Neural cell (in vitro differentiated cells): Measurements from ENCODE around the gene PTPRN2.

Experiments
- CTCF ChIP-seq: fragments of 450-650 bp; IDR thresholded peaks from 2 replicates; pipeline ENCODE4 v1.5.1; 2014; ENCODE audit warnings: antibody characterized with exemption, mild to moderate bottlenecking, moderate library complexity; ENCODE audit not compliant: poor library complexity, severe bottlenecking
- EP300 ChIP-seq: fragments of 450-650 bp; conservative IDR thresholded peaks from 2 replicates; pipeline ENCODE4 v1.6.1; 2014; ENCODE audit warnings: antibody characterized with exemption, mild to moderate bottlenecking, moderate library complexity; ENCODE audit not compliant: poor library complexity, severe bottlenecking
- EZH2 ChIP-seq: fragments of 200-600, 300-800 bp; shearing (Covaris generic), sonication (generic); IDR thresholded peaks from 2 replicates; pipeline ENCODE4 v1.6.1; 2014; ENCODE audit warnings: antibody characterized with exemption, low read length, borderline replicate concordance, mild to moderate bottlenecking; ENCODE audit not compliant: insufficient read depth, poor library complexity, severe bottlenecking
- MXI1 ChIP-seq: fragments of 450-650 bp; conservative IDR thresholded peaks from 2 replicates; pipeline ENCODE4 v1.6.1; 2014; ENCODE audit warnings: antibody characterized with exemption, mild to moderate bottlenecking; ENCODE audit not compliant: poor library complexity, severe bottlenecking
- POLR2AphosphoS5 ChIP-seq: IDR thresholded peaks from 2 replicates; pipeline ENCODE4 v1.6.1; 2012
- TAF1 ChIP-seq: IDR thresholded peaks from 2 replicates; pipeline ENCODE4 v1.6.1; 2012; ENCODE audit warnings: low read depth
- TF ChIP-seq, protein P1 (sequence below): IDR thresholded peaks from 2 replicates; pipeline ENCODE4 v1.6.1; 2012; ENCODE audit warnings: borderline replicate concordance

GRCh38 chr7:158134824-158135223 lies 452.8 kb downstream of the PTPRN2 start:
- no peak for TF ChIP-seq POLR2AphosphoS5
- TF ChIP-seq CTCF: no peak
- no peak for TF ChIP-seq EZH2
- TF ChIP-seq EP300: no peak
- no peak for TF ChIP-seq MXI1
- TF ChIP-seq TAF1: no peak
- TF ChIP-seq, protein P1, sequence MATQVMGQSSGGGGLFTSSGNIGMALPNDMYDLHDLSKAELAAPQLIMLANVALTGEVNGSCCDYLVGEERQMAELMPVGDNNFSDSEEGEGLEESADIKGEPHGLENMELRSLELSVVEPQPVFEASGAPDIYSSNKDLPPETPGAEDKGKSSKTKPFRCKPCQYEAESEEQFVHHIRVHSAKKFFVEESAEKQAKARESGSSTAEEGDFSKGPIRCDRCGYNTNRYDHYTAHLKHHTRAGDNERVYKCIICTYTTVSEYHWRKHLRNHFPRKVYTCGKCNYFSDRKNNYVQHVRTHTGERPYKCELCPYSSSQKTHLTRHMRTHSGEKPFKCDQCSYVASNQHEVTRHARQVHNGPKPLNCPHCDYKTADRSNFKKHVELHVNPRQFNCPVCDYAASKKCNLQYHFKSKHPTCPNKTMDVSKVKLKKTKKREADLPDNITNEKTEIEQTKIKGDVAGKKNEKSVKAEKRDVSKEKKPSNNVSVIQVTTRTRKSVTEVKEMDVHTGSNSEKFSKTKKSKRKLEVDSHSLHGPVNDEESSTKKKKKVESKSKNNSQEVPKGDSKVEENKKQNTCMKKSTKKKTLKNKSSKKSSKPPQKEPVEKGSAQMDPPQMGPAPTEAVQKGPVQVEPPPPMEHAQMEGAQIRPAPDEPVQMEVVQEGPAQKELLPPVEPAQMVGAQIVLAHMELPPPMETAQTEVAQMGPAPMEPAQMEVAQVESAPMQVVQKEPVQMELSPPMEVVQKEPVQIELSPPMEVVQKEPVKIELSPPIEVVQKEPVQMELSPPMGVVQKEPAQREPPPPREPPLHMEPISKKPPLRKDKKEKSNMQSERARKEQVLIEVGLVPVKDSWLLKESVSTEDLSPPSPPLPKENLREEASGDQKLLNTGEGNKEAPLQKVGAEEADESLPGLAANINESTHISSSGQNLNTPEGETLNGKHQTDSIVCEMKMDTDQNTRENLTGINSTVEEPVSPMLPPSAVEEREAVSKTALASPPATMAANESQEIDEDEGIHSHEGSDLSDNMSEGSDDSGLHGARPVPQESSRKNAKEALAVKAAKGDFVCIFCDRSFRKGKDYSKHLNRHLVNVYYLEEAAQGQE: no peak
